GM06990 (cell line): ENCODE results near the gene NPBWR2.

Experiments used
- DNase-seq: peaks from one replicate; pipeline ENCODE4 v3.0.0-alpha.2; 2011; ENCODE audit not compliant: insufficient read length; ENCODE audit errors: extremely low read depth
- H3K27me3 ChIP-seq: replicated peaks from 2 replicates; pipeline ENCODE4 v1.6.0; 2011; ENCODE audit warnings: low read length; ENCODE audit not compliant: control insufficient read depth, insufficient read depth
- H3K36me3 ChIP-seq: 2 replicates; pipeline ENCODE4 v1.5.1; 2011; ENCODE audit warnings: low read length; ENCODE audit not compliant: control insufficient read depth, insufficient read depth
- H3K4me3 ChIP-seq: replicated peaks from 2 replicates; pipeline ENCODE4 v1.5.1; 2011; ENCODE audit warnings: low read depth, mild to moderate bottlenecking, control low read depth, low read length
- TF ChIP-seq, protein P1 (sequence below): IDR thresholded peaks from 2 replicates; pipeline ENCODE4 v1.5.1; 2011; ENCODE audit warnings: low read length, control low read depth, mild to moderate bottlenecking, inconsistent platforms; ENCODE audit not compliant: insufficient read depth, poor library complexity, severe bottlenecking

Gene NPBWR2

DNA sequence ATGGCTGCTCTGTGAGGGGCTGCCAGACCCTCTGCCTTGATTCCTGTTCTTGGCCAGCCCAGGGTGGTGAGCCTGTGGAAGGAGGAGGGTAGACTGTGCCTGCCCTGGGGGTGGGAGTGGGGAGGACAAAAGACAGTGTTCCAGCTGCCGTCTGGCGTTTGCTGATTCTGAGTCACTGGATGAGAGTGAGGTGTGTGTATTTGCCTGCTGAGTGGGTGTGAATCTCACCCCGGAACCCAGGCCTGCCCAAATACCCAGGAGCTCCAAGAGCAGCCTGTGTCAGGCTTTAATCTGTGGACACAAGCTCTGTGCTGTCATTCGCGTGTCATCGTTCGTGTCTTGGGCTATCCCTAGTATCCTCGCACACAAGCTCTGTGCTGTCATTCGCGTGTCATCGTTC lies 20.6 kb downstream of the NPBWR2 start:
- TF ChIP-seq, protein P1, sequence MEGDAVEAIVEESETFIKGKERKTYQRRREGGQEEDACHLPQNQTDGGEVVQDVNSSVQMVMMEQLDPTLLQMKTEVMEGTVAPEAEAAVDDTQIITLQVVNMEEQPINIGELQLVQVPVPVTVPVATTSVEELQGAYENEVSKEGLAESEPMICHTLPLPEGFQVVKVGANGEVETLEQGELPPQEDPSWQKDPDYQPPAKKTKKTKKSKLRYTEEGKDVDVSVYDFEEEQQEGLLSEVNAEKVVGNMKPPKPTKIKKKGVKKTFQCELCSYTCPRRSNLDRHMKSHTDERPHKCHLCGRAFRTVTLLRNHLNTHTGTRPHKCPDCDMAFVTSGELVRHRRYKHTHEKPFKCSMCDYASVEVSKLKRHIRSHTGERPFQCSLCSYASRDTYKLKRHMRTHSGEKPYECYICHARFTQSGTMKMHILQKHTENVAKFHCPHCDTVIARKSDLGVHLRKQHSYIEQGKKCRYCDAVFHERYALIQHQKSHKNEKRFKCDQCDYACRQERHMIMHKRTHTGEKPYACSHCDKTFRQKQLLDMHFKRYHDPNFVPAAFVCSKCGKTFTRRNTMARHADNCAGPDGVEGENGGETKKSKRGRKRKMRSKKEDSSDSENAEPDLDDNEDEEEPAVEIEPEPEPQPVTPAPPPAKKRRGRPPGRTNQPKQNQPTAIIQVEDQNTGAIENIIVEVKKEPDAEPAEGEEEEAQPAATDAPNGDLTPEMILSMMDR: no peak
- peaks cover 7% of the 10 kb centered on the region for H3K27me3 ChIP-seq
- DNase-seq: no peak

DNA sequence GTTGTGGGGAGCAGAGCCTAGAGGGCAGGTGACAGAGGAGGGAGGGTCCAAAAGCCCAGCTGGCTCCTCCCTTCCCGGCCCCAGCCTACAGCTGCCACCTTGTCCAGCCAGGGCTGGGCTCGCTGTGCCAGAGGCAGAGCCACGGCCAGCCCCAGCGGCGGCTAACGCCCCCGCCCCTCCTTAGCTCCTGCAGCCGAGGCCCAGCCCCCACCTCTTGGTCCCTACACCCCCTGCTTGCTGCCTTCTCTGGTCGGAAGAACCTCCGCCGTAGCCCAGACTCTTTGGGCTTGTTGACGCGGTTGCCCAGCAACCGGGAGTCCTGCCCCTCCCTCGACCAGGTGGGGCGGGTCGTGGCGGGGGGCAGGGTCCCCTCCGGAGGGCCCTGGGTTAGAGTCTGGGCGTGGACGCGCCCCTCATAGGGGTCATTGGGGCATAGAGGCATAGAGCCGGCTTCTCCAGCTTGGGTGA lies 22.6 kb downstream of the NPBWR2 start:
- Histone ChIP-seq H3K4me3 (no peak overlapping the region), H3K36me3 (no peaks in the 10 kb centered on the region), H3K27me3 (peaks cover 5% of the 10 kb centered on the region)
- TF ChIP-seq, protein P1: no peak
- no peak for DNase-seq

More for the DNA sequence above, 20.6 kb downstream of the NPBWR2 start:
- Histone ChIP-seq H3K36me3 (no peaks in the 10 kb centered on the region), H3K4me3 (no peak overlapping the region)

DNA sequence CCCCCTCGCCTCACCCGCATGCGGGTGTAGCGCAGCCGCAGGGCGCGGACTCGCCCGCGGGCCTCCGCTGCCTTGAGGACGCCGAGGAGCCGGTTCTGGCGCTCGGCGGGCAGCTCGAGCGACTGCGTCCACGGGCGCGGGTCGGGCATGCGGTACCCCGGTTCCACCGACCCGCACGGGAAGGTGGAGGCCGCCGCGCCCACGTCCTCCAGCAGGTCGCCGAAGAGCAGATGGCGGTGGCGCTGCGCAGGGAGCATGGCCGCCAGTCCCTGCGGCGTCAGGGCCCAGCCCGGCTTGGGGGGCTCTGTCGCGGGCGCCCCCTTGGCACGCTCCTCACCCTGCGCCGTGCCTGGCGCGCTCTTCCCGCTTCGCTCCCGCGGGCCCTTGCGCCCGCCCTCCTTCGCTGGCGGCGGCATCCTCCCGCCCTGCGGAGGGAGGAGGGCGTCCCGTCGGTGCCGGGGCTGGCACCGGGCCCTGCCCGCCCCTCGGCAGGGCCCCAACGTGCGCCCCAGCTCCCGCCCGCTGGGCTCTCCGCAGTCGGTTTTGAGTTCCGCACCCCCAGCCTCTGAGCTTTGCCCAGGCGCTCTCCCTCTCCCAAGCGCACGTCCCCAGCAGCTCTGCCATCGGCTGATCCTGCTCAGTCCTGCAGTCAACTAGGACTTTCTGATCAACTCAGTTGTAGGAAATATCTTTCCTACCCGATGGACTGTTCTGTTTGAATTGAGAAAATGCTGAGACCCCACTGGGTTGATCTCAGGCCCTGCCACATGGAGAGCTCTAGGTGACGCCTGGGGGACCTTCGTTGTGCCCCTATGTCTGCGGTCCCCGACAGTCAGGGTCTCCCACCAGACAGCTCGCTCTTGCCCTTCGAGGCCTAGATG lies 23.3 kb downstream of the NPBWR2 start, which contains the start of gene LKAAEAR1:
Gene LKAAEAR1 (minus strand): TSS at position 595 of the 881 bp plus-strand sequence. CDS start 179 bp downstream, at position 416.
- H3K36me3 ChIP-seq: no peaks in the 10 kb centered on the region
- peaks cover 4% of the 10 kb centered on the region for H3K27me3 ChIP-seq
- TF ChIP-seq, protein P1: no peak
- no peak for DNase-seq
- peak within 1 kb of the TSS; percentile 37 for H3K4me3 ChIP-seq

DNA sequence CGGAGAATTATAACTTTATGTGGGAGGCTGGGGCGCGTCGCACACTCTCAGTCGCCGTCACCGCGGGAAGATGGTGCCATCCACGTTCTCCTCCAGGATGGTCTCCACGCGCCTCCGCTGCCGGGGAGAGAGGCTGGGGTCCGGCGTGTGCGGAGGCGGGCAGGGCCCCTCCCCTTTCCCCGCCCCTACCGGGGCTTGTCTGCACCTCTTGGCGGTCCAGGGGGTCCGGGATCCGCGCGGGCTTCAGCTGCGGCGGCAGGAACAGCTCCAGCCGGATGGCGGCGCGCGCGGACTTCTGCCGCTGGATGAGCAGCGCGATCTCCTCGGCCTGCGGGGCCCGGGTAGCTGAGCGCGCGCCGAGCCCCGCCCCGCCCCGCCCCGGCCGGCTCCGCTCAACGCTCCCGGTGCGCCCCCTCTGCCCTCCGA lies 24.0 kb downstream of the NPBWR2 start:
- peak; percentile 73 for DNase-seq
- peaks cover 4% of the 10 kb centered on the region for H3K27me3 ChIP-seq
- TF ChIP-seq, protein P1: peak; percentile 67
- no peaks in the 10 kb centered on the region for H3K36me3 ChIP-seq
- H3K4me3 ChIP-seq: peak overlapping the region; percentile 37

DNA sequence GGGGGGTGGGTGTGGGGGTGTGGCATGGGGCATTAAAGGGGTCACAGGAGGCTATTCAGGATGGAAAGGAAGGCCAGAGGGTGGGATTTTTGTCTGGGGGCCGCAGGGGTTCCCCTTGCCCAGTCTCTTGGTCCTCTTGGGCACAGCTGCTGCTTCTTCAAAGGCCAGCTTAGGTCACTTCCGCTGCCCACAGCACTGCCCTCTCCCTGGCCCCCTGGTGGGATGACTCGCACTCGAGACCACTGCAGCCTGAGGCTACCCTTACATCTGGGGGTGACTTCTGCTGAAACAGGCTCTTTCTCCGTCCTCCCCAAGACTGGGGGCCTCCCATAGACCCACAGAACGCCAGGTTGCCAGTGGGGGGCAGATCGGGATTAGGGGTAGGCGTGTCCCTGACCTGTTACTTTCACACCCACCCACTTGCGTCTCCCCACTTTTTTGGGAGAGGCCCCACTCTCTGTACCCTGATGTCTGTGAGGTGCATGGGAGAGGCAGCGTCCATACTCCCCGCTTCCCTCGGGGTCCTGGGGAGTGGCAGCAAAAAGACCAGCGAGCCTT lies 24.5 kb downstream of the NPBWR2 start:
- Histone ChIP-seq H3K27me3 (peaks cover 4% of the 10 kb centered on the region), H3K36me3 (no peaks in the 10 kb centered on the region), H3K4me3 (peak overlapping the region; percentile 28)
- TF ChIP-seq, protein P1: no peak
- no peak for DNase-seq
